HEK293 (cell line): Measurements from ENCODE around the gene SCN8A.

ENCODE experiments used
- CTCF ChIA-PET: fragments of 350-600 bp; formaldehyde crosslinking; extraction: SDS; loops from one replicate; lab custom pipeline; 2021; ENCODE audit warnings: antibody characterized with exemption; lab: Yijun Ruan, JAX
- POLR2A ChIA-PET: fragments of 300-600 bp; formaldehyde crosslinking; extraction: SDS; loops from one replicate; lab custom pipeline; 2020; ENCODE audit warnings: antibody characterized with exemption, inconsistent platforms; lab: Yijun Ruan, JAX
- H3K27ac ChIP-seq: fragments of 200-500 bp; sonication (Bioruptor generic); 2 replicates; pipeline ENCODE4 v1.5.1; 2014; ENCODE audit warnings: low read depth, low read length, control low read depth, inconsistent platforms; ENCODE audit errors: extremely low read depth
- H3K36me3 ChIP-seq, 2 experiments: fragments of 200-500 bp in 1 of 2; sonication (Bioruptor generic) in 1 of 2; 1 replicate in 1 of 2; 2 replicates in 1 of 2; pipeline ENCODE4 v1.5.1; 2014 to 2017; ENCODE audit warnings: inconsistent platforms in 2 of 2, low read length in 2 of 2; ENCODE audit not compliant: control insufficient read depth in 2 of 2, insufficient read depth in 1 of 2
- H3K4me1 ChIP-seq: fragments of 200-500 bp; sonication (Bioruptor generic); 2 replicates; pipeline ENCODE4 v1.5.1; 2014; ENCODE audit warnings: mild to moderate bottlenecking, low read length, inconsistent platforms; ENCODE audit not compliant: control insufficient read depth, insufficient read depth
- H3K4me3 ChIP-seq: 2 replicates; pipeline ENCODE4 v1.5.1; 2011; ENCODE audit warnings: low read depth, mild to moderate bottlenecking, control low read depth, low read length, moderate library complexity
- H3K9me3 ChIP-seq: fragments of 200-500 bp; sonication (Bioruptor generic); 2 replicates; pipeline ENCODE4 v1.5.1; 2014; ENCODE audit warnings: low read depth, low read length, inconsistent platforms; ENCODE audit not compliant: control insufficient read depth, insufficient read depth
- EGR2 ChIP-seq: fragments of 450-650 bp; formaldehyde crosslinking; IDR thresholded peaks from 2 replicates; pipeline ENCODE4 v1.5.1; 2016; ENCODE audit warnings: low read depth, missing biosample characterization, missing genetic modification characterization
- GLI4 ChIP-seq: fragments of 450-650 bp; formaldehyde crosslinking; IDR thresholded peaks from 2 replicates; pipeline ENCODE4 v1.5.1; 2016; ENCODE audit warnings: missing biosample characterization, missing genetic modification characterization
- MZF1 ChIP-seq: fragments of 450-650 bp; formaldehyde crosslinking; IDR thresholded peaks from 2 replicates; pipeline ENCODE4 v1.5.1; 2017; ENCODE audit warnings: missing biosample characterization, missing genetic modification characterization, borderline replicate concordance
- OSR2 ChIP-seq: fragments of 450-650 bp; formaldehyde crosslinking; IDR thresholded peaks from 2 replicates; pipeline ENCODE4 v1.5.1; 2016; ENCODE audit warnings: missing biosample characterization, missing genetic modification characterization
- TRIM28 ChIP-seq: IDR thresholded peaks from 2 replicates; pipeline ENCODE4 v1.6.1; 2011; ENCODE audit warnings: low read length, control low read depth, borderline replicate concordance
- ZBTB8A ChIP-seq: fragments of 450-650 bp; formaldehyde crosslinking; IDR thresholded peaks from 2 replicates; pipeline ENCODE4 v1.5.1; 2016; ENCODE audit warnings: missing biosample characterization, missing genetic modification characterization
- ZFHX2 ChIP-seq: fragments of 450-650 bp; formaldehyde crosslinking; conservative IDR thresholded peaks from 2 replicates; pipeline ENCODE4 v1.5.1; 2016; ENCODE audit warnings: missing biosample characterization, missing genetic modification characterization
- ZIC2 ChIP-seq: fragments of 450-650 bp; formaldehyde crosslinking; IDR thresholded peaks from 2 replicates; pipeline ENCODE4 v1.5.1; 2016; ENCODE audit warnings: missing biosample characterization, missing genetic modification characterization
- ZNF221 ChIP-seq: fragments of 450-650 bp; formaldehyde crosslinking; IDR thresholded peaks from 2 replicates; pipeline ENCODE4 v1.5.1; 2017; ENCODE audit warnings: missing biosample characterization, missing genetic modification characterization, borderline replicate concordance
- ZNF391 ChIP-seq: fragments of 450-650 bp; formaldehyde crosslinking; IDR thresholded peaks from 2 replicates; pipeline ENCODE4 v1.5.1; 2016; ENCODE audit warnings: low read depth, missing biosample characterization, missing genetic modification characterization, borderline replicate concordance
- ZNF48 ChIP-seq: fragments of 450-650 bp; formaldehyde crosslinking; IDR thresholded peaks from 2 replicates; pipeline ENCODE4 v1.5.1; 2016; ENCODE audit warnings: missing biosample characterization, missing genetic modification characterization
- ZNF521 ChIP-seq: fragments of 450-650 bp; formaldehyde crosslinking; IDR thresholded peaks from 2 replicates; pipeline ENCODE4 v1.5.1; 2017; ENCODE audit warnings: missing biosample characterization, mild to moderate bottlenecking, missing genetic modification characterization
- ZNF600 ChIP-seq: fragments of 450-650 bp; formaldehyde crosslinking; IDR thresholded peaks from 2 replicates; pipeline ENCODE4 v1.5.1; 2016; ENCODE audit warnings: missing biosample characterization, missing genetic modification characterization
- ZNF621 ChIP-seq: fragments of 450-650 bp; formaldehyde crosslinking; IDR thresholded peaks from 2 replicates; pipeline ENCODE4 v1.5.1; 2017; ENCODE audit warnings: missing biosample characterization, missing genetic modification characterization
- ZNF768 ChIP-seq: fragments of 450-650 bp; formaldehyde crosslinking; IDR thresholded peaks from 2 replicates; pipeline ENCODE4 v1.5.1; 2018; ENCODE audit warnings: missing biosample characterization, mild to moderate bottlenecking, missing genetic modification characterization
- ZNF837 ChIP-seq: fragments of 450-650 bp; formaldehyde crosslinking; IDR thresholded peaks from 2 replicates; pipeline ENCODE4 v1.5.1; 2016; ENCODE audit warnings: missing biosample characterization, missing genetic modification characterization
- ZNF843 ChIP-seq: fragments of 450-650 bp; formaldehyde crosslinking; IDR thresholded peaks from 2 replicates; pipeline ENCODE4 v1.5.1; 2016; ENCODE audit warnings: missing biosample characterization, missing genetic modification characterization
- TF ChIP-seq, protein P1 (sequence below): fragments of 450-650 bp; IDR thresholded peaks from 2 replicates; pipeline ENCODE4 v1.5.1; 2018; ENCODE audit warnings: missing biosample characterization, mild to moderate bottlenecking, missing genetic modification characterization
- TF ChIP-seq, protein P2 (sequence below): fragments of 450-650 bp; formaldehyde crosslinking; IDR thresholded peaks from 2 replicates; pipeline ENCODE4 v1.5.1; 2016; ENCODE audit warnings: missing biosample characterization, missing genetic modification characterization
- TF ChIP-seq, protein P3 (sequence below): fragments of 450-650 bp; formaldehyde crosslinking; IDR thresholded peaks from 2 replicates; pipeline ENCODE4 v1.5.1; 2016; ENCODE audit warnings: missing biosample characterization, missing genetic modification characterization
- TF ChIP-seq, protein P4 (sequence below): fragments of 450-650 bp; formaldehyde crosslinking; IDR thresholded peaks from 2 replicates; pipeline ENCODE4 v1.5.1; 2016; ENCODE audit warnings: missing biosample characterization, missing genetic modification characterization

SCN8A gene

DNA sequence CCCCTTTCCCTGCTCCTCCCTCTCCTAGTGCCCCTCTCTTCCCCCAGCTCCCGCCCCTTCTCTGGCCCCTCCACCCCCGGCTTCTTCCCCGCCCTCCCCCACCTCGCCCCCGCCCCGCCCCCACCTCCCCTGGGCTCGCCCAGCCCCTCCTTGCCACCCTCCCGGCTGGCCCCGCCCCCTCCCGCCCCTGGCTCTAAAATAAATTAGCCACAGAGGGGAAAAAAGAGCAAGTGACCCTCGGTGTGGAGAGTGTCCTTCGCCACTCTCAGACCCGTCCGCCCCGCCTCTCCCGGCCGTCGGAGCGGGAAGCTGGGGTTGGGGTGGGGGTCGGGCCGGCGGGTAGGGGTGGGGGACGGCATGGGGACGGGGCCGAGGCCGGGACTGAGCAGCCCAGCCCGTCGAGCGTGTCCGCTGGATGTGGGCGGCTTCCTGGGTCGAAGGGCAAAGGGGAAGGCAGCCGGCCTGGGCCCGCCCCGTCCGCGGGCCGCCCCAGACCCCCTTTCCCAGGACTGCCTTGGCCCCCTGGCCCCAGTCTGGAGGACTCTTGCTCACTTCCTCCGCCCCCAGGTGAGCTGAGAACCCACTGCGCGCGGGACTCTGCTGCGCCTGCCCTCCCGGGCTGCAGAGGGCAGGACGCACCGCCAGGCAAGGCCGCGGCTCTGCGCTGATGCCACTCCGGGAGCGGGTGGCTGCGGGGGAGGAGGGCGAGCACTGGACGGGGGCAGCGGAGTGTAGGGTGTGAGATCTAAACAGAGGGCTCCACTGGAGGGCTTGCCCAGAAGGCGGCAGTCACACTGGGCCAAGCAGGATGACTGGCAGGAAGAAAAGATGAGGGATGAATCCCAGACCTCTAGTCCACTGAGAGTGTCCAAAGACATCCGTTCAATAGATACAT, 258.1 kb downstream of the SCN8A start:
- peaks cover 3% of the 10 kb centered on the region; the same call in 1 of the 2 replicates for H3K4me1 ChIP-seq
- TF ChIP-seq ZFHX2 (tag by site-specific recombination) (peak; percentile 50), EGR2 (peak; percentile 45; the same call in 1 of the 2 replicates), ZNF837 (tag by site-specific recombination) (no peak), ZIC2 (tag by site-specific recombination) (no peak), MZF1 (no peak), ZNF391 (tag by site-specific recombination) (no peak), ZNF600 (no peak), ZNF843 (tag by site-specific recombination) (no peak), ZBTB8A (tag by site-specific recombination) (0 out of 2 replicates have a peak, but pooled peaks have one; percentile 9)
- TF ChIP-seq, protein P1, sequence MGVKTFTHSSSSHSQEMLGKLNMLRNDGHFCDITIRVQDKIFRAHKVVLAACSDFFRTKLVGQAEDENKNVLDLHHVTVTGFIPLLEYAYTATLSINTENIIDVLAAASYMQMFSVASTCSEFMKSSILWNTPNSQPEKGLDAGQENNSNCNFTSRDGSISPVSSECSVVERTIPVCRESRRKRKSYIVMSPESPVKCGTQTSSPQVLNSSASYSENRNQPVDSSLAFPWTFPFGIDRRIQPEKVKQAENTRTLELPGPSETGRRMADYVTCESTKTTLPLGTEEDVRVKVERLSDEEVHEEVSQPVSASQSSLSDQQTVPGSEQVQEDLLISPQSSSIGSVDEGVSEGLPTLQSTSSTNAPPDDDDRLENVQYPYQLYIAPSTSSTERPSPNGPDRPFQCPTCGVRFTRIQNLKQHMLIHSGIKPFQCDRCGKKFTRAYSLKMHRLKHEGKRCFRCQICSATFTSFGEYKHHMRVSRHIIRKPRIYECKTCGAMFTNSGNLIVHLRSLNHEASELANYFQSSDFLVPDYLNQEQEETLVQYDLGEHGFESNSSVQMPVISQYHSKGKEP (tag by site-specific recombination) = no peak
- TF ChIP-seq, protein P2, sequence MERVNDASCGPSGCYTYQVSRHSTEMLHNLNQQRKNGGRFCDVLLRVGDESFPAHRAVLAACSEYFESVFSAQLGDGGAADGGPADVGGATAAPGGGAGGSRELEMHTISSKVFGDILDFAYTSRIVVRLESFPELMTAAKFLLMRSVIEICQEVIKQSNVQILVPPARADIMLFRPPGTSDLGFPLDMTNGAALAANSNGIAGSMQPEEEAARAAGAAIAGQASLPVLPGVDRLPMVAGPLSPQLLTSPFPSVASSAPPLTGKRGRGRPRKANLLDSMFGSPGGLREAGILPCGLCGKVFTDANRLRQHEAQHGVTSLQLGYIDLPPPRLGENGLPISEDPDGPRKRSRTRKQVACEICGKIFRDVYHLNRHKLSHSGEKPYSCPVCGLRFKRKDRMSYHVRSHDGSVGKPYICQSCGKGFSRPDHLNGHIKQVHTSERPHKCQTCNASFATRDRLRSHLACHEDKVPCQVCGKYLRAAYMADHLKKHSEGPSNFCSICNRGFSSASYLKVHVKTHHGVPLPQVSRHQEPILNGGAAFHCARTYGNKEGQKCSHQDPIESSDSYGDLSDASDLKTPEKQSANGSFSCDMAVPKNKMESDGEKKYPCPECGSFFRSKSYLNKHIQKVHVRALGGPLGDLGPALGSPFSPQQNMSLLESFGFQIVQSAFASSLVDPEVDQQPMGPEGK (tag by site-specific recombination) = no peak
- H3K4me3 ChIP-seq = no peak overlapping the region
- no peaks in the 10 kb centered on the region for H3K36me3 ChIP-seq
- no peaks in the 10 kb centered on the region for H3K9me3 ChIP-seq
- no peak overlapping the region for H3K27ac ChIP-seq
- CTCF ChIA-PET = interaction anchor here (2.2 kb wide), 1 partner anchor 26 kb away, joined by 6 read pairs; no protein-coding TSS in a partner anchor
- POLR2A ChIA-PET = no interaction called here

DNA sequence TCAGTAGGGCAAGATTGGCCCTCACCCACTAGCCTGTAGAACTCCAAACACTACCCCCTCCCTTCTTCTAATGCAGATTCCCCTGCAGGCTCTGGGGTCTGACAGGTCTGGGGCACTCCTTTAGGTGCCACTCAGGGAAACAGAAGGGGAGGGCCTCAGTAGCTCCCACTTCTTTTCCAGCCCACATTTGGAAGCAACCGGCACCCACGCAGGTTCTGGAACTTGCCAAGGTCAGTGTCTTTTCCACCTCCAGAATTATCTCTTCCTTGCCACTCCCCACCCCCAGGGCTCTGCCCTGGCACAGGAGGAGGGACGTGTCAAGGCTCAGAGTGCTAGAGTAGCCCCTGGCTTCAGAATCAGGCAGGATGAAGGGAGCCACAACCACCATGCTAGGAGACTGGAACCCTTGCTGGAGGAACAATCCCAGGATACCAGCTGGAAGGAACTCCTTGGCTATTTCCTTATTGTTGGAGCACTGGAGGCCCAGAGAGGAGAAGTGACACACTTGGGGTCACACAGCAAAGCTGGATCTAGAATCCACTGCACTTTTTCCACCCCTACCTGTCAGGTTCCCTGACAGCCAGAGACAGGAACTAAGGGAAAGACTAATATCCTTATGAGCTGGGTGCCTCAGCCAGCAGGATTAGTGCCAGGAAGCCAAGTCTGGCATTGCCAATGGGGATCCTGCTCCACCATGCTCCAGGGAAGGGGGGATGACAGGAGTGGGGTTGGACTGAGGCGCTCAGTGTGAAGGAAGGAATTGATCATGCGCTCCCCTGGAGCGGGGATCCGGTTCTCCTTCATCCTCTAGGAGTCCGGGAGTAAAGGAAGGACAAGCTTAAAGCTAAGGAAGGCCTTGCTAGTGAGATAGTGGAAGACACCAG, 259.3 kb downstream of the SCN8A start:
- CTCF ChIA-PET = interaction anchor here (1.0 to 2.2 kb wide), 3 partner anchors 11 to 154 kb away, joined by 3 to 6 read pairs (median 3); no protein-coding TSS in a partner anchor

More for the DNA sequence above, 259.3 kb downstream of the SCN8A start:
- TF ChIP-seq ZNF600 = 0 out of 2 replicates have a peak, but pooled peaks have one; percentile 32
- TF ChIP-seq ZNF221 (tag by site-specific recombination) = no peak
- no peak for TF ChIP-seq OSR2 (tag by site-specific recombination)
- TF ChIP-seq GLI4 = no peak
- no peak for TF ChIP-seq ZNF621 (tag by site-specific recombination)
- TF ChIP-seq, protein P3, sequence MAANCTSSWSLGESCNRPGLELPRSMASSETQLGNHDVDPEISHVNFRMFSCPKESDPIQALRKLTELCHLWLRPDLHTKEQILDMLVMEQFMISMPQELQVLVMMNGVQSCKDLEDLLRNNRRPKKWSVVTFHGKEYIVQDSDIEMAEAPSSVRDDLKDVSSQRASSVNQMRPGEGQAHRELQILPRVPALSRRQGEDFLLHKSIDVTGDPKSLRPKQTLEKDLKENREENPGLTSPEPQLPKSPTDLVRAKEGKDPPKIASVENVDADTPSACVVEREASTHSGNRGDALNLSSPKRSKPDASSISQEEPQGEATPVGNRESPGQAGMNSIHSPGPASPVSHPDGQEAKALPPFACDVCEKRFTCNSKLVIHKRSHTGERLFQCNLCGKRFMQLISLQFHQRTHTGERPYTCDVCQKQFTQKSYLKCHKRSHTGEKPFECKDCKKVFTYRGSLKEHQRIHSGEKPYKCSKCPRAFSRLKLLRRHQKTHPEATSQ = no peak
- TF ChIP-seq EGR2 = peak; percentile 66
- TF ChIP-seq ZNF521 (tag by site-specific recombination) = no peak
- TF ChIP-seq, protein P4, sequence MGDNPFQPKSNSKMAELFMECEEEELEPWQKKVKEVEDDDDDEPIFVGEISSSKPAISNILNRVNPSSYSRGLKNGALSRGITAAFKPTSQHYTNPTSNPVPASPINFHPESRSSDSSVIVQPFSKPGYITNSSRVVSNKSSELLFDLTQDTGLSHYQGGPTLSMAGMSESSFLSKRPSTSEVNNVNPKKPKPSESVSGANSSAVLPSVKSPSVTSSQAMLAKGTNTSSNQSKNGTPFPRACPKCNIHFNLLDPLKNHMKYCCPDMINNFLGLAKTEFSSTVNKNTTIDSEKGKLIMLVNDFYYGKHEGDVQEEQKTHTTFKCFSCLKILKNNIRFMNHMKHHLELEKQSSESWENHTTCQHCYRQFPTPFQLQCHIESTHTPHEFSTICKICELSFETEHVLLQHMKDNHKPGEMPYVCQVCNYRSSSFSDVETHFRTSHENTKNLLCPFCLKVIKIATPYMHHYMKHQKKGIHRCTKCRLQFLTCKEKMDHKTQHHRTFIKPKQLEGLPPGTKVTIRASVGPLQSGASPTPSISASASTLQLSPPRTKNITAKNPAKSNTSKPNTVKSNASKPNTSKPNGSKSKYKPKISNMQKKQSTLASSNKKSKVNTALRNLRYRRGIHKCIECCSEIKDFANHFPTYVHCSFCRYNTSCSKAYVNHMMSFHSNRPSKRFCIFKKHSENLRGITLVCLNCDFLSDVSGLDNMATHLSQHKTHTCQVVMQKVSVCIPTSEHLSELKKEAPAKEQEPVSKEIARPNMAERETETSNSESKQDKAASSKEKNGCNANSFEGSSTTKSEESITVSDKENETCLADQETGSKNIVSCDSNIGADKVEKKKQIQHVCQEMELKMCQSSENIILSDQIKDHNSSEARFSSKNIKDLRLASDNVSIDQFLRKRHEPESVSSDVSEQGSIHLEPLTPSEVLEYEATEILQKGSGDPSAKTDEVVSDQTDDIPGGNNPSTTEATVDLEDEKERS (tag by site-specific recombination) = no peak
- peak; percentile 70 for TF ChIP-seq ZFHX2 (tag by site-specific recombination)
- TF ChIP-seq ZNF48 (tag by site-specific recombination) = no peak
- TF ChIP-seq TRIM28 = no peak
- 0 out of 2 replicates have a peak, but pooled peaks have one; percentile 6 for TF ChIP-seq ZNF768 (tag by site-specific recombination)
- H3K36me3 ChIP-seq = no peaks in the 10 kb centered on the region
- no peak overlapping the region for H3K4me3 ChIP-seq
- H3K4me1 ChIP-seq = peaks cover 3% of the 10 kb centered on the region; the same call in 1 of the 2 replicates
- POLR2A ChIA-PET = no interaction called here
- H3K9me3 ChIP-seq = no peaks in the 10 kb centered on the region
- H3K27ac ChIP-seq = no peak overlapping the region
